ENCODE results near the gene RARB.

Gene RARB

DNA sequence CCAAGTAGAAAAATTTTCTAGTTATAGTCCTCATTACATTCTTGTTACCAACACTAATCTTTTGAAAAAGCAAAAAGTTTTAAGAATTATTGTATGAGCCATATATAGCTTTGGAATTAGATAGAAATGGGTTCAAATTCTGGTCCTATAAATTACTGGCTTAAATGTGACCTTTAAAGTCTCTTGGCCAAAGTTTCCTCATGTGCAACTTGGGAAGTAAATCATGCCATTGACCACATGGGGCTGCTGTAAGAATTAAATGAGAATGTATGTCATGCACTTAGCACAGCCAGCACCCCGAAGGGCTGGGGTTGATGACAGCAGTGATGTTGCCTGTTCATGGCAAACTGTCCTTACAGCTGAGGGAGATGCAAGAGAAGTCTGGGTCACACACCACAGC lies 128.4 kb downstream of the RARB start:
- DNase-seq = no peak

DNA sequence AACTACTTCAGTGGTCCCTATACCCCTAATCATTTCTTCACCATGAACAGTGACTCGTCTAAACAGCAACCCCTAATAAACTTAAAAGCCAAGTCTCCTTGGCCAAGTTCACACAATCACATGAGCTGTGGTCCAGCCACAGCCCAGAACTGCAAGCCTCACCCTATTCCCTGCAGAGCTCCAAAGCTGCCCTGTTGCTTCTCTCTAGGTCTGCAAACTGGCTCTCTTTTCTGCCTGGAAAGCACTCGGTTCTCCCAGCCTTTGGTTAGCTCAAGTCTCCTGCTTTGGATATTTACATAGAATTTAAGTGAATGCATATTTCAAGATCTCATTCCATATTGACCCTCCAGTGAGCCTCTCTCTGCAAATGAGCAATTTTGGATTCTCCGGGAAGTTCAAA lies 129.6 kb downstream of the RARB start:
- no peak for DNase-seq

DNA sequence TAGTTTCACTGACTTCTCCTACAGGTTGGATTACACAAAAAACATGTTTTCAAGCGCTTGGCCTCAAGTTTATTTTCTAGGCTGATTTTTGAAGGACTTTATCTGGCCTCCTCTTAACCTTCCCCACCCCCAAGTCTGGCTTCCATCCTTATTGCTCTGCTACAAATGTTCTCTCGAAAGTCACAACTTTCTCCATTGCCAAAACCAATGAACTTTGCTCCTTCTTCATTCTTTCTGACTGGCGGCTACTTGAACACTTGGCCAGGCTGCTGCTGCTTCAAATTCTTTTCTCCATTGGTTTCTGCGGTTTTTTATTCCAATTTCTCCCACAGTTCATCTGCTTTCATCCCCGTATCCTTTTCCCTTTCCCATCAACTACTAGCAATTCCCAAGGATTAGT lies 130.1 kb downstream of the RARB start:
- DNase-seq = no peak

- DNase-seq = no peak
Measured at GRCh38 chr3:25558796-25559195, 130.7 kb downstream of the RARB start.

GRCh38 chr3:25563601-25564000 lies 135.5 kb downstream of the RARB start:
- no peak for DNase-seq

DNA sequence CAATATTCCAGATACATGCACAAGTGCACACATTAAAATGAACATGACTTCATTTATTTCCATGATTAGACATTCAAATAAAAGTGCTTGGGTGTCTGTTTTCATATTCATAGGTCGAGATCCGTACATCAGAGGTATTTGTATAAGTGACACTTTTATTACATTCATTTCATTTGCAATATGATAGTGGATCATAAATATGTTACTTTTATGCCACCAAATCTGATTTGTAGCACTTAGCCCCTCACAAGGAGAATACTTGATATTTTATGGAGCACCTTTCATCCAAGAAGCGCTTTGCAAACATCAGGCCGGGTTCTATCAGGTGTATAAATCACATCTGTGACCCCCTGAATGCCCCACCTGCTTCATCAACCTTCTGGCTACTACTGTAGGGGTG lies 136.0 kb downstream of the RARB start:
- no peak for DNase-seq

GRCh38 chr3:25565807-25566206 lies 137.7 kb downstream of the RARB start:
- no peak for DNase-seq

GRCh38 chr3:25566358-25566920 lies 138.4 kb downstream of the RARB start:
- no peak for DNase-seq

GRCh38 chr3:25567388-25567787 lies 139.3 kb downstream of the RARB start:
- no peak for DNase-seq

GRCh38 chr3:25567806-25568524 lies 139.9 kb downstream of the RARB start:
- DNase-seq = no peak

DNA sequence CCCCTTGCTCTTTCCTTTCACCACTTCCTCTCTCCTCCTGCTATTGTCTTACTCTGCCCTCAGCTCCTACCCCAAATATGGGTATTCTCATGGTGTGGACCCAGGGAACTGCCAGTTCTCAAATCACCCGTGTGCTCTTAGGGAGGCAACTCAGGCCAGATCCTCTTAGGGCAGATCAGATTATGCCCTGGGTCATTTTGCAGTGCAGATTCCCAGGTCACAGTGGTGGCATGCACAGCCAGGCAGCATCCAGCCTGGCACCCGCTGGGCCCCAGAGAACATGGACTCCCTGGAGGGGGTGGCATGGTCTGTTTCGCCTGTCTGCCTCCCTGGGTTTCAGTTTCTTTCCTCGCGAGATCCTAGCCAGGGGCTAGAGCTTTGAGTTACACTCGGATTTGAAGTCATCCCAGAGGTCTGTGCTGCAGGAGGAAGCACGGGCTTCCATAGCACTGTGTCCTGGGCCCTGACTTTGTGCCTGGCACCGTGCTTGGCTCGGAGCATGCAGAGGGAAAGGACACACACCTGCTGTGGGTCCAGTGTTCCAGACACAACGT lies 140.5 kb downstream of the RARB start:
- DNase-seq = no peak

DNA sequence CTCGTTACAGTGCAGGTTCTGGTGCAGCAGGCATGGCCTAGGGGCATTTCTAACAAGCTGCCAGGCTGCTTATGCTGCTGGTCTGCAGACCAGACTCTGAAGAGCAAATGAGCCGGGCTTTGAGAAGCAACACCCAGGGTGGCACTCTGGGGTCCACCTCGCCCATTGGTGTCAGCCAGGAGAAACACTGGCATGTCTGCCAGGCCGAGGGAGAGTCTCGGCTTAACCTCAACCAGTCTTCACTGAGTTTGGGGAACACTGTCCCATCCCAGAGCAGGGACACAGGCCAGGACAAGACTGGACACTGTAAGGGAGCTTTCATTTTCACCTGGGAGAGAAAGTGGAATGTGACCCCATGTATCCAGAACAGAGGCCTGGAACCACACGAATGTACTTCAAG lies 143.2 kb downstream of the RARB start:
- DNase-seq = no peak

- no peak for DNase-seq
Measured at GRCh38 chr3:25572336-25572735, 144.3 kb downstream of the RARB start.

GRCh38 chr3:25572919-25573385 lies 144.9 kb downstream of the RARB start:
- DNase-seq = no peak

- no peak for DNase-seq
Measured at GRCh38 chr3:25573386-25574171, 145.5 kb downstream of the RARB start.

- no peak for DNase-seq
Measured at GRCh38 chr3:25574172-25574765, 146.2 kb downstream of the RARB start.

DNA sequence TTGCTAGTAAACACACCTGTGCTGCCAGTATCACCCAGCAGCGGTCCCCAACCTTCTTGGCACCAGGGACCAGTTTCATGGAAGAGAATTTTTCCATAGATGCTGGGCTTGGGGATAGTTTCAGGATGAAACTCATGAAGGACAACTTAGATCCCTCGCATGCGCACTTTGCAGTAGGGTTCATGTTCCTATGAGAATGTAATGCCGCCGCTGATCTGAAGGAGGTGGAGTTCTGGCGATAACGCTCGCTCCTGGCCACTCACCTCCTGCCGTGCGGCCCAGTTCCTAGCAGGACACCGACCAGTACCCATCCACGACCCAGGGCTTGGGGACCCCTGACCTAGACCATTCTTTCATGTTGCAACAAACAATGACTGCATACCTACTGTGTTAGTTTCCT lies 146.9 kb downstream of the RARB start:
- no peak for DNase-seq

DNA sequence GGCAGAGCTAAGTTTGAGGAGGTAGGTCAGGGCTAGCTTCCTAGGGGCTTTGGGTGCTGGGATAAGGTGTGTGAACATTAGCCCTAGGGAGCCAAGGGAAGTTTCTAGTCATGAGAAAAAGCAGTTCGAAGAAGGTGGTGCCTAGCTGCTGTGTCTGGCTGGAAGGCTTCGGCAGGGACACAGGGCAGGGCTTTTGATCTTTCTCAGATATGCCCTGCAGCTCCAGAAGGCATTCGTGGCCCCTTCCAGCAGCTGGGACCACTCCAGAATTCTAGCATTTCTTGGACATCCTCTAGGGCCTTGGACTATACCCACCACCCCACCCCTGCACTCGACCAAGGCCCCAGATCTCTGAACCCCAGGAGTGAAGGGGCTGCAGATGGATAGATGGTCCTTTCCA lies 148.1 kb downstream of the RARB start:
- no peak for DNase-seq

DNA sequence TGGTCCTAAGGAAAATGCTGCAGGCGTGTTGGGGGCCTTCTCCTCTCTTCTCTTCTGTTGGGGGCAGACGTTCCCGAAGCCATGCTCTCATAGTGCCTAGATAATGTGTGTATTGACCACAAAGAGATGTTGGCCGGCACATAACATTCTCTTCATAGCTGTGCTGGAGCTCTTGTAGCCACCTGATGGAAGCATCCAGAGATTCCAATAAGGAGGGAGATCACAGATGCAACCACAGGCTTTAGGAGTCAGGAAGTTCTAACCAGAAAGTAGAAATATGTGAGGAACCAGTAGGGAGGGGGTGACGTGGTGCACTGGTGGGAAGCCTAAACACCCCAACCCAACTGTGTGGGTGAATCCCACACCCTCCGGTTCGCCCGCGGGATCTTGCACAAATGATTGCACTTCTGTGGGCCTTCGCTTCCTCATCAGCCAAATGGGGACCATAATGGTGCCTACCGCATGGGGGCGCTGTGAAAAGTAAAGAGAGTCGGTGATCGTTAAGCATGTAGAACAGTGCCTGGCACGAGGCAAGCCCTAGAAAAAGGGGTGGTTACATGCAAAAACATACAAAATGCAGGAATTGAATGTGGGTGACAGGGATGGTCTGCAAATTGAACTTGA lies 148.9 kb downstream of the RARB start:
- DNase-seq = no peak

GRCh38 chr3:25578059-25578458 lies 150.0 kb downstream of the RARB start:
- no peak for DNase-seq

DNA sequence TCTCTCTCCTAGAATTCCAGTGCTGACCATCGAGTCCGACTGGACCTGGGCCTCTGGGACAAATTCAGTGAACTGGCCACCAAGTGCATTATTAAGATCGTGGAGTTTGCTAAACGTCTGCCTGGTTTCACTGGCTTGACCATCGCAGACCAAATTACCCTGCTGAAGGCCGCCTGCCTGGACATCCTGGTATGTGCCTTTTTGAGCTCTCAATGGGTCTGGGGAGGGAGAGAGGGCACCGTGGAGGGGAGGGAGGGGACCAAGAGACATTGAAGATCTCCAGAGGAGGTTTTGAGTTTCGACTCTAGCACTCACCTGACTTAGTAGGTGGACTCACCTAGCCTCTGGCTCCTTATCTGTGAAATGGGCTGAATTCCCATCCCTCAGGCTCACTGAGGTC lies 152.5 kb downstream of the RARB start:
- no peak for DNase-seq

GRCh38 chr3:25581335-25581734 lies 153.3 kb downstream of the RARB start:
- DNase-seq = no peak

DNA sequence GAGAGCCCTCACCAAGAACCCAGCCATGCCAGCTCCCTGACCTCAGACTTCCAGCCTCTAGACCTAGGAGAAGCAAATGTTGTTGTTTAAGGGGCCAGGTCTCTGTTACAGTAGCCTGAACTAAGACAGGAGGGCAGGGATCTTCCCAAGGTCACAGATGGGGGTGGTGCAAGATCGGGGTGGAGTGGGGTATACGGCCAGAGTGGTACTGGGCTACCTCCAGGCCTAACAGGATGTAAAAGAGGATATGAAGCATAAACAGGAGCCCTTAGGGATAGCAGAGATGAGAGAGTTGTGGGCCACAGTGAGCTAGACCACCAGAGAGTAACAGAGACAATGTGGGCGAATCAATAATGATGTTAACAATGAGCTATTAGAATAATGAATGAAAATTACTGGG lies 153.8 kb downstream of the RARB start:
- no peak for DNase-seq
